Left ventricle myocardium inferior (tissue), 1 donor: Measurements from ENCODE around the gene FSD1. TPM values are rescaled to one million over a fixed set of nuclear protein-coding genes. Genes with fewer than 3 reads are reported as not detected.

Experiments used
- DNase-seq: peaks from one replicate; pipeline ENCODE4 v3.0.0-alpha.2; 2020
- H3K27ac ChIP-seq: fragments of 200-600 bp; replicated peaks from 2 replicates; pipeline ENCODE4 v1.8.0; 2021
- H3K27me3 ChIP-seq: fragments of 200-600 bp; 2 replicates; pipeline ENCODE4 v1.8.0; 2021; ENCODE audit warnings: low read depth
- H3K36me3 ChIP-seq: fragments of 200-600 bp; 2 replicates; pipeline ENCODE4 v1.8.0; 2021
- H3K4me1 ChIP-seq: fragments of 200-600 bp; 2 replicates; pipeline ENCODE4 v1.8.0; 2021
- H3K4me3 ChIP-seq: fragments of 200-600 bp; 2 replicates; pipeline ENCODE4 v1.8.0; 2021; ENCODE audit warnings: mild to moderate bottlenecking, moderate library complexity
- H3K9me3 ChIP-seq: fragments of 200-600 bp; replicated peaks from 2 replicates; pipeline ENCODE4 v1.8.0; 2021
- CTCF ChIP-seq: fragments of 200-600 bp; IDR thresholded peaks from 2 replicates; pipeline ENCODE4 v1.8.0; 2021; ENCODE audit warnings: antibody characterized with exemption, mild to moderate bottlenecking, borderline replicate concordance
- intact Hi-C: fragments of 100-400 bp; cut with micrococcal nuclease; formaldehyde crosslinking; loops from one replicate; pipeline ENCODE4 v1.11.0; 2022
- total RNA-seq: library from RNA; stranded (reverse); fragmentation: NEBNext Ultra II Directional; extraction: Animal tissue kit (Norgen Biotek cat#: 25700); gene quantifications from one replicate; pipeline ENCODE4 v1.2.1, GENCODE V29; 2021
- donor health status: DM: no; HTN: yes; CAD: no; lungs with severe emphysema.

FSD1 gene
- total RNA-seq, 1 donor from 2014 or later = not detected

- H3K27ac ChIP-seq = no peak overlapping the region
- H3K36me3 ChIP-seq = no peaks in the 10 kb centered on the region
- intact Hi-C loops = no loop called here
- TF ChIP-seq CTCF = no peak
- no peak overlapping the region for H3K4me3 ChIP-seq
- no peaks in the 10 kb centered on the region for H3K9me3 ChIP-seq
- no peak for DNase-seq
- peaks cover 74% of the 10 kb centered on the region for H3K27me3 ChIP-seq
- H3K4me1 ChIP-seq = no peaks in the 10 kb centered on the region
Measured at GRCh38 chr19:4298810-4299550, 5.4 kb upstream of the FSD1 start.

- H3K27ac ChIP-seq = no peak overlapping the region
- H3K4me3 ChIP-seq = no peak overlapping the region
- H3K36me3 ChIP-seq = no peaks in the 10 kb centered on the region
- no peaks in the 10 kb centered on the region for H3K9me3 ChIP-seq
- intact Hi-C loops = no loop called here
- no peak for TF ChIP-seq CTCF
- H3K4me1 ChIP-seq = peaks cover 5% of the 10 kb centered on the region
- no peak for DNase-seq
- H3K27me3 ChIP-seq = peaks cover 77% of the 10 kb centered on the region
Measured at GRCh38 chr19:4300589-4300988, 3.8 kb upstream of the FSD1 start.

GRCh38 chr19:4301590-4302242 lies 2.7 kb upstream of the FSD1 start:
- H3K4me1 ChIP-seq = peaks cover 5% of the 10 kb centered on the region
- H3K4me3 ChIP-seq = no peak overlapping the region
- peaks cover 77% of the 10 kb centered on the region for H3K27me3 ChIP-seq
- no peak overlapping the region for H3K27ac ChIP-seq
- no peak for DNase-seq
- TF ChIP-seq CTCF = no peak
- no peaks in the 10 kb centered on the region for H3K9me3 ChIP-seq
- no peaks in the 10 kb centered on the region for H3K36me3 ChIP-seq
- intact Hi-C loops = no loop called here

GRCh38 chr19:4302243-4302640 lies 2.2 kb upstream of the FSD1 start, which contains the start of gene TMIGD2:
TSS of gene TMIGD2 (minus strand) at chr19:4302389. CDS start at chr19:4302385, 4 bp downstream.
- intact Hi-C loops = no loop called here
- Histone ChIP-seq H3K27ac (no peak within 1 kb of the TSS), H3K36me3 (no peaks in the 10 kb centered on the region), H3K4me1 (peaks cover 5% of the 10 kb centered on the region), H3K4me3 (no peak within 1 kb of the TSS), H3K9me3 (no peaks in the 10 kb centered on the region), H3K27me3 (peaks cover 75% of the 10 kb centered on the region)
- no peak for TF ChIP-seq CTCF
- no peak for DNase-seq

- H3K27ac ChIP-seq = no peak overlapping the region
- H3K27me3 ChIP-seq = peaks cover 67% of the 10 kb centered on the region
- H3K4me3 ChIP-seq = peak overlapping the region; percentile 44
- peaks cover 5% of the 10 kb centered on the region for H3K4me1 ChIP-seq
- H3K36me3 ChIP-seq = no peaks in the 10 kb centered on the region
- DNase-seq = no peak
- no peak for TF ChIP-seq CTCF
- intact Hi-C loops = no loop called here
- H3K9me3 ChIP-seq = no peaks in the 10 kb centered on the region
Measured at GRCh38 chr19:4303819-4304537, 420 bp upstream of the FSD1 start.
